Keratinocyte (primary cell): ENCODE measurements around the gene FKBP14. TPM values are rescaled to one million over a fixed set of nuclear protein-coding genes. Genes with fewer than 3 reads are reported as not detected.

Experiments used
- DNase-seq: peaks from one replicate; pipeline ENCODE4 v3.0.0-alpha.2; 2011; ENCODE audit warnings: low read depth, missing footprints, low spot score
- FAIRE-seq: peaks from 2 replicates; lab custom pipeline; 2011; peaks lifted over from hg19 to GRCh38; lab: Jason Lieb, UNC
- H2AFZ ChIP-seq: 2 replicates; pipeline ENCODE4 v1.6.0; 2012; ENCODE audit warnings: low read length, control low read depth, inconsistent platforms; ENCODE audit not compliant: control insufficient read depth
- H3K27ac ChIP-seq: 2 replicates; pipeline ENCODE4 v1.5.1; 2011; ENCODE audit warnings: low read length; ENCODE audit not compliant: control insufficient read depth, insufficient read depth
- H3K27me3 ChIP-seq: 3 replicates; pipeline ENCODE4 v1.6.0; 2011; ENCODE audit warnings: low read length; ENCODE audit not compliant: control insufficient read depth, insufficient read depth; ENCODE audit errors: extremely low read depth
- H3K36me3 ChIP-seq, 2 experiments: 2 replicates in 1 of 2; 3 replicates in 1 of 2; pipeline ENCODE4 v1.5.1; 2011; ENCODE audit warnings: low read length in 2 of 2, mild to moderate bottlenecking in 1 of 2; ENCODE audit not compliant: control insufficient read depth in 2 of 2, insufficient read depth in 2 of 2; ENCODE audit errors: extremely low read depth in 1 of 2
- H3K4me1 ChIP-seq: 3 replicates; pipeline ENCODE4 v1.5.1; 2011; ENCODE audit warnings: low read length; ENCODE audit not compliant: control insufficient read depth, insufficient read depth; ENCODE audit errors: extremely low read depth
- H3K4me2 ChIP-seq: 3 replicates; pipeline ENCODE4 v1.6.0; 2011; ENCODE audit warnings: low read depth, low read length; ENCODE audit not compliant: control insufficient read depth, insufficient read depth; ENCODE audit errors: extremely low read depth
- H3K4me3 ChIP-seq, 3 experiments: fragments of 200-600 bp in 1 of 3; sonication (generic) in 1 of 3; 2 replicates in 2 of 3; 3 replicates in 1 of 3; pipeline ENCODE4 v1.5.1; 2011 to 2016; ENCODE audit warnings: low read length in 3 of 3, mild to moderate bottlenecking in 3 of 3, control low read depth in 2 of 3, inconsistent platforms in 1 of 3, low read depth in 1 of 3, mixed read lengths in 1 of 3, mixed run types in 1 of 3, moderate library complexity in 1 of 3; ENCODE audit not compliant: control insufficient read depth in 2 of 3, insufficient read depth in 2 of 3; ENCODE audit errors: extremely low read depth in 1 of 3
- H3K79me2 ChIP-seq: 2 replicates; pipeline ENCODE4 v1.6.0; 2012; ENCODE audit warnings: low read length; ENCODE audit not compliant: control insufficient read depth, insufficient read depth
- H3K9ac ChIP-seq: 3 replicates; pipeline ENCODE4 v1.6.0; 2011; ENCODE audit warnings: low read length; ENCODE audit not compliant: control insufficient read depth, insufficient read depth; ENCODE audit errors: extremely low read depth
- H3K9me1 ChIP-seq: 3 replicates; pipeline ENCODE4 v1.6.0; 2011; ENCODE audit warnings: low read length; ENCODE audit not compliant: control insufficient read depth, insufficient read depth; ENCODE audit errors: extremely low read depth
- H3K9me3 ChIP-seq: 2 replicates; pipeline ENCODE4 v1.5.1; 2012; ENCODE audit warnings: low read depth, low read length; ENCODE audit not compliant: control insufficient read depth
- H4K20me1 ChIP-seq: 3 replicates; pipeline ENCODE4 v1.6.0; 2011; ENCODE audit warnings: low read length; ENCODE audit not compliant: control insufficient read depth, insufficient read depth; ENCODE audit errors: extremely low read depth
- CTCF ChIP-seq, 3 experiments: IDR thresholded peaks in 1 of 3; conservative IDR thresholded peaks in 1 of 3; optimal IDR thresholded peaks in 1 of 3; 2 replicates in 2 of 3; 3 replicates in 1 of 3; pipeline versions ENCODE3 to v1.5.1; 2011; ENCODE audit warnings: low read length in 3 of 3, mild to moderate bottlenecking in 3 of 3, moderate library complexity in 2 of 3, control low read depth in 1 of 3, inconsistent platforms in 1 of 3; ENCODE audit not compliant: insufficient read depth in 2 of 3; ENCODE audit errors: extremely low read depth in 1 of 3
- EZH2 ChIP-seq: IDR thresholded peaks from one replicate; pipeline ENCODE4 v1.6.1; 2012; ENCODE audit warnings: inconsistent platforms, mild to moderate bottlenecking, low read length, moderate library complexity
- dilution Hi-C: fragments of 300-500 bp; cut with MboI; formaldehyde crosslinking; loops from one replicate; pipeline ENCODE4 v1.7.0; 2020; ENCODE audit warnings: low sequenced_read_pairs; ENCODE audit not compliant: extremely low pct_ligation_motif_present
- polyA plus RNA-seq, 5 experiments: library from polyadenylated mRNA; depleted of rRNA in 3 of 5; stranded (reverse) in 3 of 5; stranded (forward) in 1 of 5; unstranded in 1 of 5; fragments of >200 nt; gene quantifications; 1 replicate in 1 of 5; 2 replicates in 3 of 5; 3 replicates in 1 of 5; pipeline versions ENCODE4 v1.2.1 to v1.2.3, GENCODE V29; 2011 to 2012; ENCODE audit warnings: missing spikeins in 2 of 5, low read depth in 1 of 5, low replicate concordance in 1 of 5

FKBP14 gene
- polyA plus RNA-seq, 1 donor (not counting 4 experiments of a cell fraction or from before 2014, with no cell fraction given): 24.5 TPM

- Histone ChIP-seq H3K27ac (no peak overlapping the region), H3K4me2 (no peak overlapping the region), H2AFZ (no peak overlapping the region), H3K9me3 (no peaks in the 10 kb centered on the region), H3K4me1 (peaks cover 2% of the 10 kb centered on the region), H3K9me1 (no peaks in the 10 kb centered on the region), H3K9ac (no peak overlapping the region), H3K79me2 (peaks cover 22% of the 10 kb centered on the region), H3K36me3 (peaks cover 0 to 3% of the 10 kb centered on the region in 2 experiments), H4K20me1 (no peaks in the 10 kb centered on the region), H3K27me3 (no peaks in the 10 kb centered on the region), H3K4me3 (no peak overlapping the region)
- TF ChIP-seq CTCF (optimal IDR thresholded peaks at IDR 0.05 in 1 of 3, IDR thresholded peaks at IDR 0.05 in 1 of 3, conservative IDR thresholded peaks at IDR 0.05 in 1 of 3; ENCODE audit: extremely low read depth in 1 of 3, insufficient read depth in 2 of 3, low read length in 3 of 3): no peak
- no peak for TF ChIP-seq EZH2
- dilution Hi-C loops: no loop called here
- DNase-seq (no peak), FAIRE-seq (no peak)
Measured at GRCh38 chr7:30038196-30038980, 11.9 kb upstream of the FKBP14 start.

GRCh38 chr7:30036220-30036619 is 9.7 kb upstream of the FKBP14 start:
- H3K9me1 ChIP-seq: no peaks in the 10 kb centered on the region

More at GRCh38 chr7:30036220-30036619, 9.7 kb upstream of the FKBP14 start:
- no peaks in the 10 kb centered on the region for H3K27me3 ChIP-seq
- no peaks in the 10 kb centered on the region for H3K36me3 ChIP-seq
- H3K4me2 ChIP-seq: no peak overlapping the region
- FAIRE-seq (no peak), DNase-seq (no peak)
- peaks cover 30% of the 10 kb centered on the region for H3K79me2 ChIP-seq
- H3K9me3 ChIP-seq: no peaks in the 10 kb centered on the region
- H3K4me3 ChIP-seq: no peak overlapping the region
- no peaks in the 10 kb centered on the region for H3K4me1 ChIP-seq
- dilution Hi-C loops: no loop called here
- H3K27ac ChIP-seq: no peak overlapping the region
- H3K9ac ChIP-seq: no peak overlapping the region
- no peak overlapping the region for H2AFZ ChIP-seq
- no peak for TF ChIP-seq EZH2
- no peak for TF ChIP-seq CTCF (optimal IDR thresholded peaks at IDR 0.05 in 1 of 3, IDR thresholded peaks at IDR 0.05 in 1 of 3, conservative IDR thresholded peaks at IDR 0.05 in 1 of 3; ENCODE audit: extremely low read depth in 1 of 3, insufficient read depth in 2 of 3, low read length in 3 of 3)
- no peaks in the 10 kb centered on the region for H4K20me1 ChIP-seq
